Astrocyte of the cerebellum (primary cell): ENCODE measurements around the gene FBXL7.

ENCODE experiments used
- DNase-seq: peaks from one replicate; pipeline ENCODE4 v3.0.0-alpha.2; 2011; ENCODE audit warnings: low read depth
- H3K4me3 ChIP-seq: 2 replicates; pipeline ENCODE4 v1.5.1; 2011; ENCODE audit warnings: mild to moderate bottlenecking, low read depth, low read length, moderate library complexity
- CTCF ChIP-seq: IDR thresholded peaks from 2 replicates; pipeline ENCODE4 v1.5.1; 2012; ENCODE audit warnings: low read length, low read depth, moderate library complexity, mild to moderate bottlenecking; ENCODE audit errors: missing control alignments
- in situ Hi-C: cut with HindIII; loops from 2 replicates; pipeline ENCODE4 v1.10.0; 2017; ENCODE audit warnings: low sequenced_read_pairs

Gene FBXL7

GRCh38 chr5:15539951-15540350 is 40.0 kb downstream of the FBXL7 start:
- TF ChIP-seq CTCF, result no peak
- H3K4me3 ChIP-seq, result no peak overlapping the region
- in situ Hi-C loops, result no loop called here
- no peak for DNase-seq

GRCh38 chr5:15544039-15544438 is 44.1 kb downstream of the FBXL7 start:
- H3K4me3 ChIP-seq, result no peak overlapping the region
- DNase-seq, result no peak
- no peak for TF ChIP-seq CTCF
- in situ Hi-C loops, result no loop called here

- TF ChIP-seq CTCF, result no peak
- in situ Hi-C loops, result no loop called here
- DNase-seq, result no peak
Observed at GRCh38 chr5:15545082-15545481, 45.1 kb downstream of the FBXL7 start.

GRCh38 chr5:15547261-15547839 is 47.4 kb downstream of the FBXL7 start:
- no peak for DNase-seq
- TF ChIP-seq CTCF, result no peak
- H3K4me3 ChIP-seq, result no peak overlapping the region
- in situ Hi-C loops, result no loop called here

More at GRCh38 chr5:15545082-15545481, 45.1 kb downstream of the FBXL7 start:
- no peak overlapping the region for H3K4me3 ChIP-seq

- no peak overlapping the region for H3K4me3 ChIP-seq
- no peak for DNase-seq
- no peak for TF ChIP-seq CTCF
- in situ Hi-C loops, result no loop called here
Observed at GRCh38 chr5:15549961-15550360, 50.0 kb downstream of the FBXL7 start.

- no peak overlapping the region for H3K4me3 ChIP-seq
- in situ Hi-C loops, result no loop called here
- peak; percentile 8 for DNase-seq
- no peak for TF ChIP-seq CTCF
Observed at GRCh38 chr5:15550502-15551112, 50.6 kb downstream of the FBXL7 start.
